Neural progenitor cell (in vitro differentiated cells): ENCODE results near the gene SNCAIP. TPM values are rescaled to one million over a fixed set of nuclear protein-coding genes. Genes with fewer than 3 reads are reported as not detected.

ENCODE experiments used
- DNase-seq: peaks from one replicate; pipeline ENCODE4 v3.0.0-alpha.2; 2016; ENCODE audit warnings: low spot score
- H2AFZ ChIP-seq: fragments of 200-600 bp; sonication (generic); replicated peaks from 2 replicates; pipeline ENCODE4 v1.6.1; 2016; ENCODE audit warnings: antibody characterized with exemption
- H3F3A ChIP-seq: fragments of 200-600 bp; sonication (generic); 2 replicates; pipeline ENCODE4 v1.6.1; 2016; ENCODE audit warnings: antibody characterized with exemption, low read depth
- H3K27ac ChIP-seq: fragments of 200-600 bp; sonication (generic); 2 replicates; pipeline ENCODE4 v1.5.1; 2016; ENCODE audit warnings: mild to moderate bottlenecking
- H3K27me3 ChIP-seq: fragments of 200-600 bp; sonication (generic); 2 replicates; pipeline ENCODE4 v1.6.1; 2016; ENCODE audit warnings: mild to moderate bottlenecking, moderate library complexity
- H3K36me3 ChIP-seq: fragments of 200-600 bp; sonication (generic); 2 replicates; pipeline ENCODE4 v1.5.1; 2016
- H3K4me1 ChIP-seq: fragments of 200-600 bp; sonication (generic); 2 replicates; pipeline ENCODE4 v1.6.1; 2016; ENCODE audit warnings: mixed run types
- H3K4me2 ChIP-seq: fragments of 200-600 bp; sonication (generic); 2 replicates; pipeline ENCODE4 v1.6.1; 2016
- H3K4me3 ChIP-seq: fragments of 200-600 bp; sonication (generic); 2 replicates; pipeline ENCODE4 v1.5.1; 2016
- H3K79me2 ChIP-seq: fragments of 200-600 bp; sonication (generic); 2 replicates; pipeline ENCODE4 v1.6.1; 2016; ENCODE audit warnings: low read depth
- H3K9ac ChIP-seq: fragments of 200-600 bp; sonication (generic); 2 replicates; pipeline ENCODE4 v1.6.1; 2016
- H3K9me3 ChIP-seq: fragments of 200-600 bp; sonication (generic); 2 replicates; pipeline ENCODE4 v1.5.1; 2016; ENCODE audit warnings: low read depth
- H4K20me1 ChIP-seq: fragments of 200-600 bp; sonication (generic); 2 replicates; pipeline ENCODE4 v1.6.1; 2016; ENCODE audit warnings: low read depth
- H3K27ac Mint-ChIP-seq: 3 replicates; pipeline ENCODE4 v1.8.0; 2021; ENCODE audit warnings: mixed read lengths
- H3K27me3 Mint-ChIP-seq: 2 replicates; pipeline ENCODE4 v1.8.0; 2022; ENCODE audit warnings: low read depth, mild to moderate bottlenecking, inconsistent platforms, moderate library complexity, mixed read lengths; ENCODE audit not compliant: insufficient read depth
- H3K36me3 Mint-ChIP-seq: 3 replicates; pipeline ENCODE4 v1.8.0; 2021; ENCODE audit warnings: mixed read lengths
- H3K4me1 Mint-ChIP-seq: 3 replicates; pipeline ENCODE4 v1.8.0; 2021; ENCODE audit warnings: mixed read lengths
- H3K4me3 Mint-ChIP-seq: 3 replicates; pipeline ENCODE4 v1.8.0; 2021; ENCODE audit warnings: mild to moderate bottlenecking, moderate library complexity, mixed read lengths
- H3K9me3 Mint-ChIP-seq: 3 replicates; pipeline ENCODE4 v1.8.0; 2020; ENCODE audit warnings: mixed read lengths
- CTCF ChIP-seq: fragments of 200-600 bp; sonication (generic); IDR thresholded peaks from 2 replicates; pipeline ENCODE4 v1.5.1; 2017; ENCODE audit warnings: antibody characterized with exemption, mild to moderate bottlenecking
- EZH2 ChIP-seq: fragments of 200-600 bp; sonication (generic); IDR thresholded peaks from 2 replicates; pipeline ENCODE4 v1.6.1; 2017; ENCODE audit warnings: antibody characterized with exemption, mild to moderate bottlenecking, moderate library complexity
- EZH2phosphoT487 ChIP-seq: fragments of 200-600 bp; sonication (generic); IDR thresholded peaks from 2 replicates; pipeline ENCODE4 v1.6.1; 2017; ENCODE audit warnings: antibody characterized with exemption
- total RNA-seq: library from RNA; depleted of rRNA; stranded (reverse); fragments of >200 nt; gene quantifications from 2 replicates; pipeline ENCODE4 v1.2.3, GENCODE V29; 2015; ENCODE audit warnings: low replicate concordance

The SNCAIP gene
- total RNA-seq, 1 donor from 2014 or later = 4.8 TPM

- H3K4me1 Mint-ChIP-seq = no peaks in the 10 kb centered on the region
These were observed 27.6 kb downstream of the SNCAIP start for GRCh38 chr5:122339591-122339990.

GRCh38 chr5:122341087-122341486 lies 29.1 kb downstream of the SNCAIP start:
- Histone ChIP-seq H2AFZ (no peak overlapping the region), H3K9me3 (no peaks in the 10 kb centered on the region), H3F3A (no peaks in the 10 kb centered on the region), H3K79me2 (no peaks in the 10 kb centered on the region), H3K4me3 (no peak overlapping the region), H3K4me2 (no peak overlapping the region), H3K36me3 (no peaks in the 10 kb centered on the region), H4K20me1 (no peaks in the 10 kb centered on the region), H3K27ac (no peak overlapping the region), H3K27me3 (no peaks in the 10 kb centered on the region), H3K4me1 (no peaks in the 10 kb centered on the region), H3K9ac (no peak overlapping the region)
- Mint-ChIP-seq H3K4me3 (no peak overlapping the region), H3K4me1 (no peaks in the 10 kb centered on the region), H3K9me3 (no peaks in the 10 kb centered on the region), H3K36me3 (no peaks in the 10 kb centered on the region), H3K27me3 (no peaks in the 10 kb centered on the region), H3K27ac (no peak overlapping the region)
- DNase-seq = no peak
- no peak for TF ChIP-seq CTCF
- TF ChIP-seq EZH2 = no peak
- TF ChIP-seq EZH2phosphoT487 = no peak

More at GRCh38 chr5:122339591-122339990, 27.6 kb downstream of the SNCAIP start:
- Histone ChIP-seq H3K27ac (no peak overlapping the region), H3K4me1 (no peaks in the 10 kb centered on the region), H4K20me1 (no peaks in the 10 kb centered on the region), H3F3A (no peaks in the 10 kb centered on the region), H3K4me2 (no peak overlapping the region), H3K36me3 (no peaks in the 10 kb centered on the region), H3K4me3 (no peak overlapping the region), H3K9me3 (no peaks in the 10 kb centered on the region), H3K9ac (no peak overlapping the region), H3K27me3 (no peaks in the 10 kb centered on the region), H2AFZ (no peak overlapping the region), H3K79me2 (no peaks in the 10 kb centered on the region)
- H3K4me3 Mint-ChIP-seq = no peak overlapping the region
- no peaks in the 10 kb centered on the region for H3K9me3 Mint-ChIP-seq
- H3K36me3 Mint-ChIP-seq = no peaks in the 10 kb centered on the region
- no peak overlapping the region for H3K27ac Mint-ChIP-seq
- no peak for DNase-seq
- no peaks in the 10 kb centered on the region for H3K27me3 Mint-ChIP-seq
- TF ChIP-seq EZH2 = no peak
- TF ChIP-seq EZH2phosphoT487 = no peak
- no peak for TF ChIP-seq CTCF

- H3K9ac ChIP-seq = no peak overlapping the region
- H3K36me3 Mint-ChIP-seq = no peaks in the 10 kb centered on the region
- no peaks in the 10 kb centered on the region for H3K4me1 ChIP-seq
- no peaks in the 10 kb centered on the region for H3K27me3 ChIP-seq
- no peaks in the 10 kb centered on the region for H3K36me3 ChIP-seq
- no peaks in the 10 kb centered on the region for H3K79me2 ChIP-seq
- no peak overlapping the region for H3K4me3 ChIP-seq
- H3K9me3 ChIP-seq = no peaks in the 10 kb centered on the region
- H3K9me3 Mint-ChIP-seq = no peaks in the 10 kb centered on the region
- H2AFZ ChIP-seq = no peak overlapping the region
- H3K4me2 ChIP-seq = no peak overlapping the region
- no peak overlapping the region for H3K27ac ChIP-seq
- no peak for DNase-seq
- H3F3A ChIP-seq = no peaks in the 10 kb centered on the region
- H4K20me1 ChIP-seq = no peaks in the 10 kb centered on the region
- H3K27me3 Mint-ChIP-seq = no peaks in the 10 kb centered on the region
- TF ChIP-seq EZH2phosphoT487 (no peak), CTCF (no peak), EZH2 (no peak)
- no peaks in the 10 kb centered on the region for H3K4me1 Mint-ChIP-seq
- H3K4me3 Mint-ChIP-seq = no peak overlapping the region
- no peak overlapping the region for H3K27ac Mint-ChIP-seq
These were observed 30.2 kb downstream of the SNCAIP start for GRCh38 chr5:122342256-122342655.
